GM12891 (cell line): Measurements from ENCODE around the gene RETREG1.

Experiments
- DNase-seq: peaks from one replicate; pipeline ENCODE4 v3.0.0; 2011; ENCODE audit warnings: low spot score; ENCODE audit not compliant: insufficient read length
- FAIRE-seq: peaks from 2 replicates; lab custom pipeline; 2011; peaks lifted over from hg19 to GRCh38; lab: Jason Lieb, UNC
- PAX5 ChIP-seq: IDR thresholded peaks from 2 replicates; pipeline ENCODE4 v1.6.1; 2011; ENCODE audit warnings: low read length, moderate library complexity, mild to moderate bottlenecking; ENCODE audit not compliant: insufficient read depth, severe bottlenecking
- POLR2A ChIP-seq: IDR thresholded peaks from 2 replicates; pipeline ENCODE4 v1.6.1; 2011; ENCODE audit warnings: low read depth, low read length, control low read depth
- POLR2AphosphoS5 ChIP-seq: IDR thresholded peaks from 2 replicates; pipeline ENCODE4 v1.6.1; 2011; ENCODE audit warnings: low read depth, low read length, control low read depth
- POU2F2 ChIP-seq: IDR thresholded peaks from 2 replicates; pipeline ENCODE4 v1.6.1; 2011; ENCODE audit warnings: low read depth, mild to moderate bottlenecking, control low read depth, low read length, moderate library complexity
- SPI1 ChIP-seq: IDR thresholded peaks from 2 replicates; pipeline ENCODE4 v1.6.1; 2011; ENCODE audit warnings: low read depth, low read length, control low read depth
- TAF1 ChIP-seq: IDR thresholded peaks from 2 replicates; pipeline ENCODE4 v1.6.1; 2011; ENCODE audit warnings: low read depth, low read length, control low read depth

The RETREG1 gene

GRCh38 chr5:16497546-16497945 is 119.3 kb downstream of the RETREG1 start:
- FAIRE-seq (no peak), DNase-seq (no peak)
- TF ChIP-seq POLR2A (no peak), POU2F2 (no peak), SPI1 (no peak), POLR2AphosphoS5 (no peak), PAX5 (no peak), TAF1 (no peak)

- no peak for DNase-seq
- no peak for FAIRE-seq
- TF ChIP-seq POU2F2, result no peak
- no peak for TF ChIP-seq SPI1
- no peak for TF ChIP-seq PAX5
- TF ChIP-seq POLR2A, result no peak
- no peak for TF ChIP-seq POLR2AphosphoS5
- no peak for TF ChIP-seq TAF1
Measured at GRCh38 chr5:16493261-16493660, 123.5 kb downstream of the RETREG1 start.

- no peak for TF ChIP-seq POLR2AphosphoS5
- no peak for TF ChIP-seq TAF1
- TF ChIP-seq SPI1, result no peak
- no peak for TF ChIP-seq PAX5
- no peak for TF ChIP-seq POLR2A
- no peak for TF ChIP-seq POU2F2
- FAIRE-seq (no peak), DNase-seq (no peak)
Measured at GRCh38 chr5:16492398-16493140, 124.2 kb downstream of the RETREG1 start.

DNA sequence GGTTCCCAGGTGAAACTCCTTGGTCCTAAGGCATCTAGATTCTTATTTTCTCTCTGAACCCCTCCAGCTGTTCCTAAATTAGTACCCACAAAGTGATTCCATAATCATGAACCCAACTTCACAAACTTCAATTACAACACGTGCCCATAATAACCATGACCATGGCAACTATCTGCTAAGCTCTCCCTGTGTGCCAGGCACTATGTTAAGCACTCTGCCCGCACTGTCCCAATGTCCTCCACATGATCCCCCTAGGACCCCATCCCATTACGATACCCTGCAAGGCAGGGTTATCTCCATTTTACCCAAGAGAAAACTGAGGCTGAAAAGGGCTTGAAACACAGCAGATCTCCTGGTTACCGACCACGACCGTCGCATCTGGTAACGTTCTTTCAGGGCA is 125.9 kb downstream of the RETREG1 start:
- no peak for FAIRE-seq
- DNase-seq, result no peak
- TF ChIP-seq POLR2AphosphoS5 (no peak), POLR2A (no peak), TAF1 (no peak), PAX5 (no peak), POU2F2 (no peak), SPI1 (no peak)

GRCh38 chr5:16489322-16489791 is 127.4 kb downstream of the RETREG1 start:
- DNase-seq, result no peak
- FAIRE-seq, result peak; percentile 5
- no peak for TF ChIP-seq POLR2A
- no peak for TF ChIP-seq POLR2AphosphoS5

GRCh38 chr5:16487456-16487855 is 129.3 kb downstream of the RETREG1 start:
- FAIRE-seq (no peak), DNase-seq (no peak)
- TF ChIP-seq POU2F2 (no peak), POLR2A (no peak), TAF1 (no peak), SPI1 (no peak), POLR2AphosphoS5 (no peak), PAX5 (no peak)

DNA sequence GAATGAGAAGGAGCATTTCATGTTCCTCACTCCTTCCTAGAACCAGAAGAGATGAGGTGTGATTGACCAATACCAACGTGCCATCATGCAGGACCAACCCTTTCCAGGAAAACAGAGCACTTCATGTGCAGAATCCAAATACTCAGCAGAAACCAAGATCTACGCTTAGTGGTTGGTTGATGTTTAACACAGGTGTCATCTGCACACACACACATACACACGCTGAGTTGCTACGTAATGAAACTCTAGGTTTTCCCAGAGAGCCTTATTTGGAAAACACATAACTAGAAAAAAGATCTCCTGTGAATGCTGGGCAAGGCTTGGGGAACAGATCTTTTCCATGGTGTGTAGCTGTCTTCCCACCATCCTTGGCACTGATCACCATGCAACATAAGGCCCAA is 130.1 kb downstream of the RETREG1 start:
- FAIRE-seq (no peak), DNase-seq (no peak)
- TF ChIP-seq SPI1 (no peak), POU2F2 (no peak), TAF1 (no peak), PAX5 (no peak), POLR2A (no peak), POLR2AphosphoS5 (no peak)

- DNase-seq (no peak), FAIRE-seq (no peak)
- TF ChIP-seq TAF1, result no peak
- TF ChIP-seq POLR2AphosphoS5, result no peak
- no peak for TF ChIP-seq PAX5
- TF ChIP-seq POU2F2, result no peak
- no peak for TF ChIP-seq POLR2A
- no peak for TF ChIP-seq SPI1
Measured at GRCh38 chr5:16485656-16486055, 131.1 kb downstream of the RETREG1 start.

GRCh38 chr5:16484081-16484480 is 132.7 kb downstream of the RETREG1 start:
- no peak for FAIRE-seq
- DNase-seq, result no peak
- TF ChIP-seq SPI1 (no peak), POLR2AphosphoS5 (no peak), POLR2A (no peak), POU2F2 (no peak), PAX5 (no peak), TAF1 (no peak)

GRCh38 chr5:16483361-16483760 is 133.4 kb downstream of the RETREG1 start:
- FAIRE-seq (no peak), DNase-seq (no peak)
- TF ChIP-seq POLR2AphosphoS5 (no peak), POU2F2 (no peak), PAX5 (no peak), POLR2A (no peak), TAF1 (no peak), SPI1 (no peak)
